ENCODE results near the gene NRAP. TPM values are rescaled to one million over a fixed set of nuclear protein-coding genes. Genes with fewer than 3 reads are reported as not detected.

The NRAP gene
- total RNA-seq, 4 donors from 2014 or later: 811 to 2,339 (median 1,413) TPM

- intact Hi-C loops (cut with DNase I; ENCODE audit: low total_unique reads): no loop called here
- Histone ChIP-seq H3K27ac (no peak overlapping the region), H3K9me3 (no peaks in the 10 kb centered on the region), H3K4me1 (no peaks in the 10 kb centered on the region), H3K4me3 (no peak overlapping the region), H3K27me3 (peaks cover 0 to 3% (median 0%) of the 10 kb centered on the region in 3 donors), H3K36me3 (no peaks in the 10 kb centered on the region)
- ATAC-seq (no peak), DNase-seq (no peak)
- TF ChIP-seq POLR2A (IDR thresholded peaks at IDR 0.05): no peak
- TF ChIP-seq, protein P1, sequence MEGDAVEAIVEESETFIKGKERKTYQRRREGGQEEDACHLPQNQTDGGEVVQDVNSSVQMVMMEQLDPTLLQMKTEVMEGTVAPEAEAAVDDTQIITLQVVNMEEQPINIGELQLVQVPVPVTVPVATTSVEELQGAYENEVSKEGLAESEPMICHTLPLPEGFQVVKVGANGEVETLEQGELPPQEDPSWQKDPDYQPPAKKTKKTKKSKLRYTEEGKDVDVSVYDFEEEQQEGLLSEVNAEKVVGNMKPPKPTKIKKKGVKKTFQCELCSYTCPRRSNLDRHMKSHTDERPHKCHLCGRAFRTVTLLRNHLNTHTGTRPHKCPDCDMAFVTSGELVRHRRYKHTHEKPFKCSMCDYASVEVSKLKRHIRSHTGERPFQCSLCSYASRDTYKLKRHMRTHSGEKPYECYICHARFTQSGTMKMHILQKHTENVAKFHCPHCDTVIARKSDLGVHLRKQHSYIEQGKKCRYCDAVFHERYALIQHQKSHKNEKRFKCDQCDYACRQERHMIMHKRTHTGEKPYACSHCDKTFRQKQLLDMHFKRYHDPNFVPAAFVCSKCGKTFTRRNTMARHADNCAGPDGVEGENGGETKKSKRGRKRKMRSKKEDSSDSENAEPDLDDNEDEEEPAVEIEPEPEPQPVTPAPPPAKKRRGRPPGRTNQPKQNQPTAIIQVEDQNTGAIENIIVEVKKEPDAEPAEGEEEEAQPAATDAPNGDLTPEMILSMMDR (IDR thresholded peaks at IDR 0.05 in 4 of 5, conservative IDR thresholded peaks at IDR 0.05 in 1 of 5): no peak
- in situ Hi-C loops (cut with MboI; ENCODE audit: low sequenced_read_pairs in 4 of 4): no loop called here
These were observed 109.6 kb downstream of the NRAP start for GRCh38 chr10:113554214-113554613.

DNA sequence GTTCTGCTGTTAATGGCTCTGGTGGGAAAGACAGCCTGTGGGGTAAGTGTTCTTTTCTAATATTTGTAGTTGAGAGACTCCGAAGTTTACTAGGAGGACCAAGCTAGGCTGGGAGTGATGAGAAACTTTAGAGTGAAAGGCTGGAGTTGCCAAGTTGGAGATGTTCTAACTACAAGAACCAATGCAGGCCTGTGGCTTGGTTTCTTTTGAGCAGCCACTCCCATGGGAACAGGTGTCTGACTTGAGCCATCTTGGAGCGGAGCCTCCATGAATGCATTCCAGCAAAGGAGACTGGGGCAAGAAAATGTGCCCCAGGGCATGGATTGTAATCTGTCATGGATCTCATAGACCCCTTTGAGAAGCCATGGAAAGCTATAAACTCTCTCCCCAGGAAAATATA lies 110.7 kb downstream of the NRAP start:
- DNase-seq (peak in 1 of 2 donors; percentile 13), ATAC-seq (peak; percentile 41 to 74)
- TF ChIP-seq, protein P1 (IDR thresholded peaks at IDR 0.05 in 4 of 5, conservative IDR thresholded peaks at IDR 0.05 in 1 of 5): no peak
- TF ChIP-seq POLR2A (IDR thresholded peaks at IDR 0.05): no peak
- intact Hi-C loops (cut with DNase I; ENCODE audit: low total_unique reads) (no loop called here), in situ Hi-C loops (cut with MboI; ENCODE audit: low sequenced_read_pairs in 4 of 4) (no loop called here)
- Histone ChIP-seq H3K4me1 (no peaks in the 10 kb centered on the region), H3K36me3 (no peaks in the 10 kb centered on the region), H3K4me3 (no peak overlapping the region), H3K27ac (no peak overlapping the region), H3K9me3 (no peaks in the 10 kb centered on the region), H3K27me3 (peaks cover 0 to 3% (median 0%) of the 10 kb centered on the region in 3 donors)

GRCh38 chr10:113552701-113553100 lies 111.1 kb downstream of the NRAP start, which contains the start of gene HABP2:
HABP2 (plus strand) TSS chr10:113553053; CDS start chr10:113553122, 69 bp downstream.
- Histone ChIP-seq H3K36me3 (no peaks in the 10 kb centered on the region), H3K4me1 (no peaks in the 10 kb centered on the region), H3K27ac (no peak within 1 kb of the TSS), H3K27me3 (peaks cover 0 to 3% (median 0%) of the 10 kb centered on the region in 3 donors), H3K4me3 (no peak within 1 kb of the TSS), H3K9me3 (no peaks in the 10 kb centered on the region)
- intact Hi-C loops (cut with DNase I; ENCODE audit: low total_unique reads): no loop called here
- DNase-seq (no peak), ATAC-seq (no peak)
- TF ChIP-seq, protein P1 (IDR thresholded peaks at IDR 0.05 in 4 of 5, conservative IDR thresholded peaks at IDR 0.05 in 1 of 5): no peak
- in situ Hi-C loops (cut with MboI; ENCODE audit: low sequenced_read_pairs in 4 of 4): no loop called here

- Histone ChIP-seq H3K27me3 (peaks cover 0 to 3% (median 0%) of the 10 kb centered on the region in 3 donors), H3K9me3 (no peaks in the 10 kb centered on the region), H3K4me1 (no peaks in the 10 kb centered on the region), H3K27ac (no peak overlapping the region), H3K4me3 (no peak overlapping the region), H3K36me3 (no peaks in the 10 kb centered on the region)
- TF ChIP-seq POLR2A (IDR thresholded peaks at IDR 0.05): no peak
- TF ChIP-seq, protein P1 (IDR thresholded peaks at IDR 0.05 in 4 of 5, conservative IDR thresholded peaks at IDR 0.05 in 1 of 5): no peak
- DNase-seq (no peak), ATAC-seq (no peak)
- in situ Hi-C loops (cut with MboI; ENCODE audit: low sequenced_read_pairs in 4 of 4) (no loop called here), intact Hi-C loops (cut with DNase I; ENCODE audit: low total_unique reads) (no loop called here)
These were observed 111.8 kb downstream of the NRAP start for GRCh38 chr10:113552014-113552413.

DNA sequence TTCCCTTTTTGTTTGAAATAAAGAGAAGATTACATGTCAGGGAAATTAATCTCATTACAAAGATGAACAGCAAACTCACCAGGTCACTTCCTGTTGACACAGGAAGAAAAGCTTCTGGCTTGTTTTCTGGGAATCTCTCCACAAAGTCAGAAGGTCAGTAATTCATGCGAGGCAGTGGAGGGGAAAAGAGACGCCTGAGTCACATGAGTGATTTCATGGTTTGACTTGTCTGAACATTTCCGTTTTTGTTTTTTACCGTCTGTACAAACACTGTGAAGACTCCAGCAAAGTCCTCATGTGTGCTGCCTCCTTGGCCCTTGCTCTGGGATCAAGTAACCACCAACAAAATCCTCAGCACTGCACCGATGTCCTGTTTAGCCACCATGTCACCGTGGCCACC lies 113.5 kb downstream of the NRAP start:
- no peak for TF ChIP-seq POLR2A (IDR thresholded peaks at IDR 0.05)
- TF ChIP-seq, protein P1 (IDR thresholded peaks at IDR 0.05 in 4 of 5, conservative IDR thresholded peaks at IDR 0.05 in 1 of 5): no peak
- no peak overlapping the region for H3K27ac ChIP-seq
- DNase-seq (no peak), ATAC-seq (peak in 1 of 2 donors; percentile 18)
- no peak overlapping the region for H3K4me3 ChIP-seq
- H3K9me3 ChIP-seq: no peaks in the 10 kb centered on the region
- intact Hi-C loops (cut with DNase I; ENCODE audit: low total_unique reads) (no loop called here), in situ Hi-C loops (cut with MboI; ENCODE audit: low sequenced_read_pairs in 4 of 4) (no loop called here)
- H3K4me1 ChIP-seq: no peaks in the 10 kb centered on the region
- H3K27me3 ChIP-seq: peaks cover 0 to 3% (median 0%) of the 10 kb centered on the region in 3 donors
- no peaks in the 10 kb centered on the region for H3K36me3 ChIP-seq
